HCT116 (cell line): ENCODE data around the gene LMBR1L.

Experiments used
- CTCF ChIP-seq, 3 experiments: fragments of 200-600 bp in 1 of 3; sonication (generic) in 1 of 3; IDR thresholded peaks in 2 of 3; conservative IDR thresholded peaks in 1 of 3; 2 replicates each; pipeline ENCODE4 v1.5.1; 2012 to 2017; ENCODE audit warnings: low read depth in 2 of 3, low read length in 2 of 3, antibody characterized with exemption in 1 of 3, borderline replicate concordance in 1 of 3, control low read depth in 1 of 3, mild to moderate bottlenecking in 1 of 3, mixed read lengths in 1 of 3, mixed run types in 1 of 3, moderate library complexity in 1 of 3; ENCODE audit not compliant: insufficient read depth in 1 of 3
- EZH2phosphoT487 ChIP-seq: fragments of 200-600 bp; IDR thresholded peaks from 2 replicates; pipeline ENCODE4 v1.6.1; 2018; ENCODE audit warnings: antibody characterized with exemption, borderline replicate concordance
- MAX ChIP-seq: IDR thresholded peaks from 2 replicates; pipeline ENCODE4 v1.6.1; 2012
- TF ChIP-seq, protein P1 (sequence below): IDR thresholded peaks from 2 replicates; pipeline ENCODE4 v1.6.1; 2011; ENCODE audit warnings: mild to moderate bottlenecking, low read length, moderate library complexity; ENCODE audit not compliant: insufficient replicate concordance; ENCODE audit errors: extremely low read depth

- TF ChIP-seq EZH2phosphoT487 (no peak), CTCF (IDR thresholded peaks at IDR 0.05 in 2 of 3, conservative IDR thresholded peaks at IDR 0.05 in 1 of 3; ENCODE audit: borderline replicate concordance in 1 of 3, insufficient read depth in 1 of 3, low read depth in 2 of 3, low read length in 2 of 3) (no peak), MAX (no peak)
- TF ChIP-seq, protein P1, sequence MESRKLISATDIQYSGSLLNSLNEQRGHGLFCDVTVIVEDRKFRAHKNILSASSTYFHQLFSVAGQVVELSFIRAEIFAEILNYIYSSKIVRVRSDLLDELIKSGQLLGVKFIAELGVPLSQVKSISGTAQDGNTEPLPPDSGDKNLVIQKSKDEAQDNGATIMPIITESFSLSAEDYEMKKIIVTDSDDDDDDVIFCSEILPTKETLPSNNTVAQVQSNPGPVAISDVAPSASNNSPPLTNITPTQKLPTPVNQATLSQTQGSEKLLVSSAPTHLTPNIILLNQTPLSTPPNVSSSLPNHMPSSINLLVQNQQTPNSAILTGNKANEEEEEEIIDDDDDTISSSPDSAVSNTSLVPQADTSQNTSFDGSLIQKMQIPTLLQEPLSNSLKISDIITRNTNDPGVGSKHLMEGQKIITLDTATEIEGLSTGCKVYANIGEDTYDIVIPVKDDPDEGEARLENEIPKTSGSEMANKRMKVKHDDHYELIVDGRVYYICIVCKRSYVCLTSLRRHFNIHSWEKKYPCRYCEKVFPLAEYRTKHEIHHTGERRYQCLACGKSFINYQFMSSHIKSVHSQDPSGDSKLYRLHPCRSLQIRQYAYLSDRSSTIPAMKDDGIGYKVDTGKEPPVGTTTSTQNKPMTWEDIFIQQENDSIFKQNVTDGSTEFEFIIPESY, result no peak
Measured at GRCh38 chr12:49137476-49137875, 26.8 kb upstream of the LMBR1L start.
